Motor neuron (in vitro differentiated cells): ENCODE measurements around the gene ZSCAN5C. TPM values are rescaled to one million over a fixed set of nuclear protein-coding genes. Genes with fewer than 3 reads are reported as not detected.
"Not testable (repeated sequence)": the region's sequence is repeated elsewhere in the genome, so short reads cannot be mapped to it uniquely, and the experiment has no call there.

ENCODE experiments used
- ATAC-seq, 8 experiments: fragments of 200-7000 bp; cut with Tn5 transposase; replicated peaks in 6 of 8; 2 replicates each; pipeline ENCODE4 v1.8.0; 2021; ENCODE audit warnings: mild to moderate bottlenecking in 8 of 8, moderate library complexity in 8 of 8
- H3K27ac ChIP-seq, 2 donors: fragments of 250-450 bp; sonication (Bioruptor Pico); 2 replicates each; pipeline ENCODE4 v1.9.0; 2021; ENCODE audit warnings: antibody characterized with exemption in 2 of 2, mild to moderate bottlenecking in 2 of 2, moderate library complexity in 1 of 2
- H3K4me1 ChIP-seq, 2 donors: fragments of 250-450 bp; sonication (Bioruptor Pico); replicated peaks in 1 of 2; 2 replicates each; pipeline ENCODE4 v1.6.1; 2021; ENCODE audit warnings: antibody characterized with exemption in 2 of 2, mild to moderate bottlenecking in 2 of 2, moderate library complexity in 1 of 2
- H3K4me3 ChIP-seq, 5 donors: fragments of 250-450 bp; sonication (Bioruptor Pico); 2 replicates each; pipeline ENCODE4 v1.9.0; 2021; ENCODE audit warnings: antibody characterized with exemption in 5 of 5, mild to moderate bottlenecking in 5 of 5, moderate library complexity in 4 of 5
- WGBS, 10 experiments: fragments of 450-650 bp; shearing (Covaris generic); methylation state at CpG; one replicate each; pipeline ENCODE4 v1.0.0; 2022; 5-methylcytosine and 5-hydroxymethylcytosine counted together
- in situ Hi-C, 9 experiments: fragments of 400-800 bp; cut with MboI; loops; one replicate each; pipeline ENCODE4 v1.15.0; 2021; ENCODE audit warnings: low sequenced_read_pairs in 9 of 9, low pct_unique_long_range_greater_than_20kb in 2 of 9; ENCODE audit not compliant: unreplicated experiment in 9 of 9
- total RNA-seq, 8 experiments: library from RNA; unstranded; fragments of 300-600 nt; gene quantifications; 2 replicates each; pipeline versions ENCODE4 v1.2.3 to v1.2.4, GENCODE V29; 2022

ZSCAN5C gene
- total RNA-seq, 8 experiments from 2014 or later, result 0.38 TPM; not detected in 7

- no peak overlapping the region for H3K4me3 ChIP-seq
- in situ Hi-C loops, result no loop called here
- no peak overlapping the region for H3K27ac ChIP-seq
- ATAC-seq, result peak in 5 of 8 experiments; percentile 66 to 93 (median 90)
- H3K4me1 ChIP-seq, result no peaks in the 10 kb centered on the region
- WGBS, 10 experiments, result 72 to 81% (median 79%) methylated on average over 2 to 12 of the region's 14 CpGs; no CpG with 5 or more reads in 3 of the 10 experiments
Measured at GRCh38 chr19:56170261-56170660, 31.8 kb upstream of the ZSCAN5C start.

GRCh38 chr19:56174086-56174485 is 28.0 kb upstream of the ZSCAN5C start:
- in situ Hi-C loops, result no loop called here
- WGBS, 10 experiments, result 0 to 60% (median 28%) methylated on average over 1 to 3 of the region's 9 CpGs; no CpG with 5 or more reads in 6 of the 10 experiments
- Histone ChIP-seq H3K27ac (no peak overlapping the region), H3K4me1 (peaks cover 0 to 4% of the 10 kb centered on the region in 2 donors), H3K4me3 (no peak overlapping the region)
- ATAC-seq, result no peak

GRCh38 chr19:56174550-56174949 is 27.5 kb upstream of the ZSCAN5C start:
- peaks cover 0 to 4% of the 10 kb centered on the region in 2 donors for H3K4me1 ChIP-seq
- 0 to 80% (median 60%) methylated on average over 1 to 4 of the region's 11 CpGs; no CpG with 5 or more reads in 4 of the 10 experiments for WGBS, 10 experiments
- H3K27ac ChIP-seq, result no peak overlapping the region
- peak in 2 of 8 experiments; percentile 48 to 57 for ATAC-seq
- no peak overlapping the region for H3K4me3 ChIP-seq
- in situ Hi-C loops, result no loop called here

GRCh38 chr19:56175861-56176307 is 26.2 kb upstream of the ZSCAN5C start, which contains the start of gene GALP:
Gene GALP, plus strand, starts transcription at chr19:56176008. Its CDS starts 1,101 bp downstream, at chr19:56177109.
- H3K4me3 ChIP-seq, H3K4me1 ChIP-seq, H3K27ac ChIP-seq, in situ Hi-C loops: not testable (repeated sequence)
- peak in 3 of 8 experiments; percentile 38 to 53 (median 52) for ATAC-seq
- WGBS, 10 experiments, result no CpG with 5 or more reads among the region's 15 CpGs

GRCh38 chr19:56176310-56176709 is 25.8 kb upstream of the ZSCAN5C start:
- in situ Hi-C loops, ATAC-seq, H3K4me3 ChIP-seq, H3K4me1 ChIP-seq, H3K27ac ChIP-seq: not testable (repeated sequence)
- no CpG with 5 or more reads among the region's 11 CpGs for WGBS, 10 experiments

- WGBS, 10 experiments, result 80 to 100% (median 86%) methylated on average over 1 to 17 of the region's 18 CpGs; no CpG with 5 or more reads in 3 of the 10 experiments
- in situ Hi-C loops, result no loop called here
- Histone ChIP-seq H3K4me3 (no peak overlapping the region), H3K27ac (no peak overlapping the region), H3K4me1 (peaks cover 0 to 4% of the 10 kb centered on the region in 2 donors)
- ATAC-seq, result no peak
Measured at GRCh38 chr19:56176881-56177280, 25.2 kb upstream of the ZSCAN5C start.

GRCh38 chr19:56177564-56178243 is 24.4 kb upstream of the ZSCAN5C start:
- WGBS, 10 experiments, result 0 to 90% (median 41%) methylated on average over 2 to 7 of the region's 11 CpGs; no CpG with 5 or more reads in 2 of the 10 experiments
- ATAC-seq, result peak in 1 of 8 experiments; percentile 36

GRCh38 chr19:56189785-56190184 is 12.3 kb upstream of the ZSCAN5C start:
- Histone ChIP-seq H3K4me1 (no peaks in the 10 kb centered on the region), H3K27ac (no peak overlapping the region), H3K4me3 (no peak overlapping the region)
- ATAC-seq, result no peak
- in situ Hi-C loops, result no loop called here
- WGBS, 10 experiments, result 0 to 100% (median 56%) methylated on average over 1 to 9 of the region's 17 CpGs; no CpG with 5 or more reads in 3 of the 10 experiments

More at GRCh38 chr19:56177564-56178243, 24.4 kb upstream of the ZSCAN5C start:
- no peak overlapping the region for H3K27ac ChIP-seq
- no peak overlapping the region for H3K4me3 ChIP-seq
- peaks cover 0 to 4% of the 10 kb centered on the region in 2 donors for H3K4me1 ChIP-seq
- in situ Hi-C loops, result no loop called here

GRCh38 chr19:56191115-56191514 is 11.0 kb upstream of the ZSCAN5C start:
- Histone ChIP-seq H3K4me1 (no peaks in the 10 kb centered on the region), H3K4me3 (no peak overlapping the region), H3K27ac (no peak overlapping the region)
- in situ Hi-C loops, result no loop called here
- 0 to 88% (median 52%) methylated on average over 1 to 3 of the region's 7 CpGs; no CpG with 5 or more reads in 4 of the 10 experiments for WGBS, 10 experiments
- no peak for ATAC-seq

GRCh38 chr19:56191711-56192110 is 10.4 kb upstream of the ZSCAN5C start:
- H3K27ac ChIP-seq, result no peak overlapping the region
- no peak for ATAC-seq
- H3K4me1 ChIP-seq, result no peaks in the 10 kb centered on the region
- in situ Hi-C loops, result no loop called here
- H3K4me3 ChIP-seq, result no peak overlapping the region
- 60 to 82% (median 70%) methylated on average over 1 to 6 of the region's 10 CpGs; no CpG with 5 or more reads in 5 of the 10 experiments for WGBS, 10 experiments

- H3K4me3 ChIP-seq, result no peak overlapping the region
- WGBS, 10 experiments, result 17 to 83% (median 55%) methylated on average over 2 to 8 of the region's 12 CpGs; no CpG with 5 or more reads in 2 of the 10 experiments
- H3K27ac ChIP-seq, result no peak overlapping the region
- in situ Hi-C loops, result no loop called here
- no peak for ATAC-seq
- no peaks in the 10 kb centered on the region for H3K4me1 ChIP-seq
Measured at GRCh38 chr19:56193981-56194640, 8.0 kb upstream of the ZSCAN5C start.

GRCh38 chr19:56197646-56198045 is 4.4 kb upstream of the ZSCAN5C start, which contains the start of gene ZSCAN5B:
Gene ZSCAN5B, minus strand, starts transcription at chr19:56197783. Its CDS starts 4,731 bp downstream, at chr19:56193052.
- H3K4me3 ChIP-seq, H3K27ac ChIP-seq, in situ Hi-C loops, H3K4me1 ChIP-seq, ATAC-seq: not testable (repeated sequence)
- 0 to 88% (median 80%) methylated on average over 1 to 11 of the region's 23 CpGs; no CpG with 5 or more reads in 2 of the 10 experiments for WGBS, 10 experiments

GRCh38 chr19:56199687-56200086 is 2.4 kb upstream of the ZSCAN5C start:
- 7 to 68% (median 24%) methylated on average over 2 to 7 of the region's 7 CpGs for WGBS, 10 experiments
- in situ Hi-C loops, result no loop called here
- Histone ChIP-seq H3K4me1 (no peaks in the 10 kb centered on the region), H3K27ac (no peak overlapping the region), H3K4me3 (no peak overlapping the region)
- ATAC-seq, result no peak
